GM21619 (cell line): ENCODE results near the gene DDAH2.
"Not testable (repeated sequence)": the region's sequence is repeated elsewhere in the genome, so short reads cannot be mapped to it uniquely, and the experiment has no call there.

Experiments
- ATAC-seq: cut with Tn5 transposase; IDR thresholded peaks from one replicate; pipeline ENCODE4 v1.9.1; 2021; ENCODE audit not compliant: unreplicated experiment

Gene DDAH2

GRCh38 chr6:31715022-31715958, 13.8 kb downstream of the DDAH2 start, which contains the start of gene LY6G6D:
Gene LY6G6D (plus strand): TSS chr6:31715348. CDS start chr6:31715356, 8 bp downstream.
- no peak for ATAC-seq

GRCh38 chr6:31713991-31714684, 15.0 kb downstream of the DDAH2 start:
- ATAC-seq = no peak

- no peak for ATAC-seq
These were observed 15.6 kb downstream of the DDAH2 start for GRCh38 chr6:31713465-31713864.

- ATAC-seq = no peak
These were observed 16.8 kb downstream of the DDAH2 start for GRCh38 chr6:31712296-31712695.

GRCh38 chr6:31711233-31711632, 17.9 kb downstream of the DDAH2 start:
- no peak for ATAC-seq

- no peak for ATAC-seq
These were observed 18.4 kb downstream of the DDAH2 start for GRCh38 chr6:31710523-31711219.

GRCh38 chr6:31709157-31709556, 19.9 kb downstream of the DDAH2 start:
- not testable (repeated sequence) for ATAC-seq

- ATAC-seq = no peak
These were observed 20.9 kb downstream of the DDAH2 start for GRCh38 chr6:31708224-31708623.

- ATAC-seq = no peak
These were observed 21.4 kb downstream of the DDAH2 start for GRCh38 chr6:31707701-31708100.

GRCh38 chr6:31706599-31706998, 22.5 kb downstream of the DDAH2 start, which contains the start of gene LY6G6F:
Gene LY6G6F (plus strand): TSS chr6:31706866. CDS start chr6:31706907, 41 bp downstream.
- ATAC-seq = no peak

- no peak for ATAC-seq
These were observed 23.2 kb downstream of the DDAH2 start for GRCh38 chr6:31705931-31706330.

GRCh38 chr6:31702819-31703716, 26.0 kb downstream of the DDAH2 start, which contains the start of gene ABHD16A:
Gene ABHD16A (minus strand): TSS chr6:31703324. CDS start chr6:31703281, 43 bp downstream.
- ATAC-seq = peak; percentile 70

GRCh38 chr6:31702405-31702818, 26.7 kb downstream of the DDAH2 start:
- no peak for ATAC-seq

- ATAC-seq = no peak
These were observed 27.3 kb downstream of the DDAH2 start for GRCh38 chr6:31701666-31702404.

- no peak for ATAC-seq
These were observed 28.2 kb downstream of the DDAH2 start for GRCh38 chr6:31700740-31701401.

- ATAC-seq = no peak
These were observed 31.5 kb downstream of the DDAH2 start for GRCh38 chr6:31697555-31697954.

GRCh38 chr6:31693535-31693934, 35.6 kb downstream of the DDAH2 start:
- no peak for ATAC-seq

- no peak for ATAC-seq
These were observed 36.2 kb downstream of the DDAH2 start for GRCh38 chr6:31692886-31693285.

GRCh38 chr6:31692353-31692752, 36.7 kb downstream of the DDAH2 start:
- no peak for ATAC-seq
